GM12878 (cell line): Measurements from ENCODE around the gene PRR5. TPM values are rescaled to one million over a fixed set of nuclear protein-coding genes. Genes with fewer than 3 reads are reported as not detected.

ENCODE experiments used
- CBFB ChIP-seq: IDR thresholded peaks from 2 replicates; pipeline ENCODE4 v1.6.1; 2016; ENCODE audit warnings: antibody characterized with exemption, low read depth
- EZH2 ChIP-seq: IDR thresholded peaks from 2 replicates; pipeline ENCODE4 v1.6.1; 2012; ENCODE audit warnings: low read depth, mild to moderate bottlenecking, control low read depth, inconsistent platforms, low read length, borderline replicate concordance; ENCODE audit not compliant: control insufficient read depth
- IKZF2 ChIP-seq, 2 experiments: fragments of 450-650 bp; IDR thresholded peaks; 2 replicates each; pipeline ENCODE4 v1.6.1; 2017; ENCODE audit warnings: mild to moderate bottlenecking in 2 of 2, moderate library complexity in 2 of 2
- RELA ChIP-seq: fragments of 450-650 bp; IDR thresholded peaks from 2 replicates; pipeline ENCODE4 v1.8.0; 2014; ENCODE audit warnings: borderline replicate concordance; ENCODE audit not compliant: partially characterized antibody
- SP1 ChIP-seq: IDR thresholded peaks from one replicate; pipeline ENCODE4 v1.6.1; 2011; ENCODE audit warnings: low read depth, low read length
- SPI1 ChIP-seq: IDR thresholded peaks from 2 replicates; pipeline ENCODE4 v1.6.1; 2011; ENCODE audit warnings: low read depth, mild to moderate bottlenecking, low read length, moderate library complexity, borderline replicate concordance; ENCODE audit not compliant: insufficient read depth
- SRF ChIP-seq, 2 experiments: IDR thresholded peaks; 2 replicates each; pipeline ENCODE4 v1.6.1; 2011; ENCODE audit warnings: low read depth in 2 of 2, low read length in 2 of 2, mild to moderate bottlenecking in 1 of 2, moderate library complexity in 1 of 2
- TARDBP ChIP-seq: IDR thresholded peaks from 2 replicates; pipeline ENCODE4 v1.6.1; 2016; ENCODE audit warnings: borderline replicate concordance
- polyA plus RNA-seq, 11 experiments: library from polyadenylated mRNA; depleted of rRNA in 4 of 11; unstranded in 6 of 11; stranded (reverse) in 5 of 11; fragments of >200 nt; fragmentation: Nextera tagmentation in 4 of 11; fragmentation: Illumina TruSeq in 1 of 11; extraction: Ambion mirVana in 4 of 11; extraction: Trizol in 1 of 11; gene quantifications; 1 replicate in 1 of 11; 2 replicates in 10 of 11; pipeline versions ENCODE4 v1.2.1 to v1.2.3, GENCODE V29; 2011 to 2016; ENCODE audit warnings: inconsistent platforms in 2 of 11, missing spikeins in 2 of 11, low read depth in 1 of 11
- total RNA-seq, 4 experiments: library from RNA; depleted of rRNA in 3 of 4; stranded (reverse); fragments of >200 nt in 3 of 4; fragmentation: Illumina TruSeq in 1 of 4; extraction: Trizol in 1 of 4; gene quantifications; 2 replicates each; pipeline versions ENCODE4 v1.2.1 to v1.2.3, GENCODE V29; 2013 to 2021
- TF ChIP-seq, protein P1 (sequence below): IDR thresholded peaks from 2 replicates; pipeline ENCODE4 v1.6.1; 2012; ENCODE audit warnings: low read depth, low read length, improper control_type of control experiment
- TF ChIP-seq, protein P2 (sequence below): fragments of 450-650 bp; IDR thresholded peaks from 2 replicates; pipeline ENCODE4 v1.6.1; 2017; ENCODE audit warnings: mild to moderate bottlenecking
- TF ChIP-seq, protein P3 (sequence below): fragments of 450-650 bp; IDR thresholded peaks from 2 replicates; pipeline ENCODE4 v1.6.1; 2016; ENCODE audit warnings: mild to moderate bottlenecking
- TF ChIP-seq, protein P4 (sequence below): IDR thresholded peaks from 2 replicates; pipeline ENCODE4 v1.6.1; 2011; ENCODE audit warnings: borderline replicate concordance, low read depth, mild to moderate bottlenecking, moderate library complexity, mixed read lengths, low read length; ENCODE audit not compliant: insufficient read depth; ENCODE audit errors: extremely low read length
- TF ChIP-seq, protein P5 (sequence below): fragments of 450-650 bp; IDR thresholded peaks from 2 replicates; pipeline ENCODE4 v1.6.1; 2014; ENCODE audit warnings: mild to moderate bottlenecking

PRR5 gene
- total and polyA plus RNA-seq, 10 of the 15 experiments (the other 5 are each of a cell fraction or from before 2014, with no cell fraction given): 0.03 to 9.4 (median 1.5) TPM

DNA sequence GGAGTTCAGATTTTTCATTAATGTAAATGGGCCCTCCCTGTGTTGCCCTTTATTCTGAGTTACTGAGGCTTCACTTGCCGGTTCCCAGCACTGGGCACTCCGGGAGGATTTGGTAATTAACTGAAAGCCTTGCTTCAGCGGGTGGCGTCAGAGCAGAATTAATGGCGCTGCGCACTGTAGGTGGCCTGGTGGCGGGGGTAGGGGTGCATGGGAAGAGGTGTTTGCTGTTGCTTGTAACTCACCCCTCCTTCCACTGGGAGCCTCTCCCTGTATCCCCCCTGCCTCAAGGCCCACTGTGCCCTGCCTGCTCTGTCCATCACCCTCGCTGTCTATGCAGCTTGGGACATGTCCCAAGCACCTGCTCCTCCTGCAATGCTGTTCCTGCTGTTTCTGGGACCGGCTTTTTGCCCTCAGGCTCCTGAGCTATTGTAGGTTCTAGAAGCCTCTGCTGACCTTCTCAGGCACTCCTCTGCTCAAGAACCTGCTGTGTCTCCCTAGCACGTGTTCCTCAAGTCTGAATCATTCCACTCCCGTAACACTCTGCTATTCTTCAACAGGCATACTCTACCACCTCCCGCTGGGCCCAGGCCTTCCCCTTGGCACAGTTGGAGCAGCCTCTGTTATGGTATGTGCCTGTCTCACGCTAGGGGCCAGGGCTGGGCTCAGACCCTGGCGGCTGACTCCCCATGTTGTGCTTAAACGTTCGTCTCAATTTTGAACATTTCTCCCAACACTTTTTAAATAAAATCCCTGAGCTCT lies 74.8 kb downstream of the PRR5 start (continued):
- TF ChIP-seq RELA (no peak), EZH2 (no peak), SPI1 (no peak), TARDBP (no peak), IKZF2 (IDR thresholded peaks at IDR 0.05) (no peak), SP1 (no peak), CBFB (no peak), SRF (IDR thresholded peaks at IDR 0.05; ENCODE audit: low read depth in 2 of 2, low read length in 2 of 2) (no peak)
- TF ChIP-seq, protein P1, sequence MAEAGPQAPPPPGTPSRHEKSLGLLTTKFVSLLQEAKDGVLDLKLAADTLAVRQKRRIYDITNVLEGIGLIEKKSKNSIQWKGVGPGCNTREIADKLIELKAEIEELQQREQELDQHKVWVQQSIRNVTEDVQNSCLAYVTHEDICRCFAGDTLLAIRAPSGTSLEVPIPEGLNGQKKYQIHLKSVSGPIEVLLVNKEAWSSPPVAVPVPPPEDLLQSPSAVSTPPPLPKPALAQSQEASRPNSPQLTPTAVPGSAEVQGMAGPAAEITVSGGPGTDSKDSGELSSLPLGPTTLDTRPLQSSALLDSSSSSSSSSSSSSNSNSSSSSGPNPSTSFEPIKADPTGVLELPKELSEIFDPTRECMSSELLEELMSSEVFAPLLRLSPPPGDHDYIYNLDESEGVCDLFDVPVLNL: no peak
- TF ChIP-seq, protein P2, sequence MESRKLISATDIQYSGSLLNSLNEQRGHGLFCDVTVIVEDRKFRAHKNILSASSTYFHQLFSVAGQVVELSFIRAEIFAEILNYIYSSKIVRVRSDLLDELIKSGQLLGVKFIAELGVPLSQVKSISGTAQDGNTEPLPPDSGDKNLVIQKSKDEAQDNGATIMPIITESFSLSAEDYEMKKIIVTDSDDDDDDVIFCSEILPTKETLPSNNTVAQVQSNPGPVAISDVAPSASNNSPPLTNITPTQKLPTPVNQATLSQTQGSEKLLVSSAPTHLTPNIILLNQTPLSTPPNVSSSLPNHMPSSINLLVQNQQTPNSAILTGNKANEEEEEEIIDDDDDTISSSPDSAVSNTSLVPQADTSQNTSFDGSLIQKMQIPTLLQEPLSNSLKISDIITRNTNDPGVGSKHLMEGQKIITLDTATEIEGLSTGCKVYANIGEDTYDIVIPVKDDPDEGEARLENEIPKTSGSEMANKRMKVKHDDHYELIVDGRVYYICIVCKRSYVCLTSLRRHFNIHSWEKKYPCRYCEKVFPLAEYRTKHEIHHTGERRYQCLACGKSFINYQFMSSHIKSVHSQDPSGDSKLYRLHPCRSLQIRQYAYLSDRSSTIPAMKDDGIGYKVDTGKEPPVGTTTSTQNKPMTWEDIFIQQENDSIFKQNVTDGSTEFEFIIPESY: no peak
- TF ChIP-seq, protein P3, sequence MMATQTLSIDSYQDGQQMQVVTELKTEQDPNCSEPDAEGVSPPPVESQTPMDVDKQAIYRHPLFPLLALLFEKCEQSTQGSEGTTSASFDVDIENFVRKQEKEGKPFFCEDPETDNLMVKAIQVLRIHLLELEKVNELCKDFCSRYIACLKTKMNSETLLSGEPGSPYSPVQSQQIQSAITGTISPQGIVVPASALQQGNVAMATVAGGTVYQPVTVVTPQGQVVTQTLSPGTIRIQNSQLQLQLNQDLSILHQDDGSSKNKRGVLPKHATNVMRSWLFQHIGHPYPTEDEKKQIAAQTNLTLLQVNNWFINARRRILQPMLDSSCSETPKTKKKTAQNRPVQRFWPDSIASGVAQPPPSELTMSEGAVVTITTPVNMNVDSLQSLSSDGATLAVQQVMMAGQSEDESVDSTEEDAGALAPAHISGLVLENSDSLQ: no peak
- TF ChIP-seq, protein P4, sequence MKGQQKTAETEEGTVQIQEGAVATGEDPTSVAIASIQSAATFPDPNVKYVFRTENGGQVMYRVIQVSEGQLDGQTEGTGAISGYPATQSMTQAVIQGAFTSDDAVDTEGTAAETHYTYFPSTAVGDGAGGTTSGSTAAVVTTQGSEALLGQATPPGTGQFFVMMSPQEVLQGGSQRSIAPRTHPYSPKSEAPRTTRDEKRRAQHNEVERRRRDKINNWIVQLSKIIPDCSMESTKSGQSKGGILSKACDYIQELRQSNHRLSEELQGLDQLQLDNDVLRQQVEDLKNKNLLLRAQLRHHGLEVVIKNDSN: no peak
- TF ChIP-seq, protein P5, sequence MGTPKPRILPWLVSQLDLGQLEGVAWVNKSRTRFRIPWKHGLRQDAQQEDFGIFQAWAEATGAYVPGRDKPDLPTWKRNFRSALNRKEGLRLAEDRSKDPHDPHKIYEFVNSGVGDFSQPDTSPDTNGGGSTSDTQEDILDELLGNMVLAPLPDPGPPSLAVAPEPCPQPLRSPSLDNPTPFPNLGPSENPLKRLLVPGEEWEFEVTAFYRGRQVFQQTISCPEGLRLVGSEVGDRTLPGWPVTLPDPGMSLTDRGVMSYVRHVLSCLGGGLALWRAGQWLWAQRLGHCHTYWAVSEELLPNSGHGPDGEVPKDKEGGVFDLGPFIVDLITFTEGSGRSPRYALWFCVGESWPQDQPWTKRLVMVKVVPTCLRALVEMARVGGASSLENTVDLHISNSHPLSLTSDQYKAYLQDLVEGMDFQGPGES: no peak
